ENCODE measurements around the gene LZTR1.

DNA sequence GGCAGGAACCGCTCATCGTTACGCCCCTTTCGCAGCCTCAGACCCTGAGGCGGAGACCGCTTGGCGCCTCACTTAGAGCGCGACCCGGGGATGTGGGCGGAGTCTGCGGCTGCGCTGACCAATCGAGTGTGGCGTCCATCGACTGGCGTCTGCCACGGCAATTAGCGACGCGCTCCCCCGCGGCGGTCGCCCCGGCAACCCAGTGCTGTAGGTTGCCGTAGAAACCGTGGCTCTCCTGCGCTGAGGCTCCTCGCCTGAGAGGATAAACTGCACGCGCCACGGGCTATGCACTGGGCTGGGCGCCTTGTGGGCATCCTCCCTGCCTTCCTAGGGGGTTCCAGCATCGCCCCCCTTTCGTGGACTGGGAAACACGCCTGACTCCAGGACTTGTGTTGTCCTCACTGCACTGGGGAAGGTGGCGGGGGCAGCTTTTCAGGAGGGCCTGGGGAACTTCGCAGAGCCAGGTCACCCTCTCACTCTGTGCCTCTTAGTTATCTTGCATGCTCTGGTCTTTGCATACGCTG, 32.2 kb downstream of the LZTR1 start:
- no peak for TF ChIP-seq POLR2A (IDR thresholded peaks at IDR 0.05; ENCODE audit: low read depth, low read length)
- no peak for TF ChIP-seq POLR2AphosphoS5 (IDR thresholded peaks at IDR 0.05; ENCODE audit: low read depth, low read length)
- no peak for TF ChIP-seq TAF1 (IDR thresholded peaks at IDR 0.05; ENCODE audit: low read depth, low read length)
- TF ChIP-seq SPI1 (IDR thresholded peaks at IDR 0.05; ENCODE audit: low read depth, low read length): no peak

Measured in GM12891 (cell line).